Panc1 (cell line): ENCODE data around the gene FAM193A. TPM values are rescaled to one million over a fixed set of nuclear protein-coding genes. Genes with fewer than 3 reads are reported as not detected.

Experiments used
- ATAC-seq: fragments of 200-7000 bp; cut with Tn5 transposase; 2 replicates; pipeline ENCODE4 v1.9.1; 2020; ENCODE audit warnings: mild to moderate bottlenecking, moderate library complexity
- BruUV-seq: library from RNA; stranded (reverse); fragments of 400-500 nt; replicated peaks from 2 replicates; lab custom pipeline; 2021; lab: Mats Ljungman, UMichigan
- CTCF ChIA-PET: fragments of 300-600 bp; sonication (Branson Sonifier 250); formaldehyde crosslinking; loops from one replicate; lab custom pipeline; 2022; ENCODE audit warnings: antibody characterized with exemption; lab: Charles Lee
- POLR2A ChIA-PET: fragments of 300-600 bp; sonication (Branson Sonifier 250); formaldehyde crosslinking; loops from one replicate; lab custom pipeline; 2022; ENCODE audit warnings: antibody characterized with exemption; lab: Charles Lee
- DNase-seq: peaks from one replicate; pipeline ENCODE4 v3.0.0-alpha.2; 2010; ENCODE audit warnings: low read depth, low spot score
- H3K27ac ChIP-seq: 2 replicates; pipeline ENCODE4 v1.5.1; 2011; ENCODE audit warnings: mild to moderate bottlenecking, low read length, inconsistent platforms
- H3K27me3 ChIP-seq: fragments of 200-500 bp; sonication (Bioruptor generic); 2 replicates; pipeline ENCODE4 v1.6.0; 2014; ENCODE audit warnings: low read length, inconsistent platforms; ENCODE audit not compliant: control insufficient read depth, insufficient read depth
- H3K36me3 ChIP-seq: fragments of 200-500 bp; sonication (Bioruptor generic); 2 replicates; pipeline ENCODE4 v1.5.1; 2014; ENCODE audit warnings: inconsistent platforms, mild to moderate bottlenecking, low read length, moderate library complexity; ENCODE audit not compliant: control insufficient read depth, insufficient read depth
- H3K4me1 ChIP-seq: 2 replicates; pipeline ENCODE4 v1.5.1; 2011; ENCODE audit warnings: inconsistent platforms, mild to moderate bottlenecking, low read length, moderate library complexity; ENCODE audit not compliant: control insufficient read depth, insufficient read depth
- H3K4me3 ChIP-seq, 2 experiments: 2 replicates each; pipeline ENCODE4 v1.5.1; 2011 to 2012; ENCODE audit warnings: low read depth in 2 of 2, low read length in 2 of 2, mild to moderate bottlenecking in 2 of 2, inconsistent platforms in 1 of 2, moderate library complexity in 1 of 2
- H3K9me3 ChIP-seq: fragments of 200-500 bp; sonication (Bioruptor generic); 2 replicates; pipeline ENCODE4 v1.5.1; 2014; ENCODE audit warnings: low read depth, mild to moderate bottlenecking, inconsistent platforms, low read length, moderate library complexity; ENCODE audit not compliant: control insufficient read depth, insufficient read depth
- CTCF ChIP-seq: fragments of 450-650 bp; IDR thresholded peaks from 2 replicates; pipeline ENCODE4 v1.5.1; 2017; ENCODE audit warnings: mild to moderate bottlenecking
- POLR2AphosphoS5 ChIP-seq: IDR thresholded peaks from 2 replicates; pipeline ENCODE4 v1.6.1; 2012; ENCODE audit warnings: mild to moderate bottlenecking, low read depth, low read length, moderate library complexity
- REST ChIP-seq, 2 experiments: IDR thresholded peaks; 2 replicates each; pipeline ENCODE4 v1.6.1; 2011 to 2012; ENCODE audit warnings: low read depth in 2 of 2, control low read depth in 1 of 2, low read length in 1 of 2, mild to moderate bottlenecking in 1 of 2, moderate library complexity in 1 of 2; ENCODE audit not compliant: insufficient read depth in 1 of 2
- SIN3A ChIP-seq: IDR thresholded peaks from 2 replicates; pipeline ENCODE4 v1.6.1; 2012; ENCODE audit warnings: low read depth, mild to moderate bottlenecking, low read length, moderate library complexity, borderline replicate concordance; ENCODE audit not compliant: insufficient read depth
- TCF7L2 ChIP-seq: IDR thresholded peaks from 2 replicates; pipeline ENCODE4 v1.6.1; 2011; ENCODE audit warnings: mild to moderate bottlenecking, low read depth, low read length, inconsistent platforms
- in situ Hi-C: cut with HindIII; loops from 2 replicates; pipeline ENCODE4 v1.10.0; 2016; ENCODE audit warnings: low sequenced_read_pairs, low pct_unique_long_range_greater_than_20kb
- intact Hi-C: fragments of 100-400 bp; cut with micrococcal nuclease; formaldehyde crosslinking; loops from one replicate; pipeline ENCODE4 v1.10.0; 2022; ENCODE audit not compliant: unreplicated experiment
- total RNA-seq: library from RNA; stranded (reverse); gene quantifications from one replicate; pipeline ENCODE4 v1.2.1, GENCODE V29; 2021; ENCODE audit not compliant: unreplicated experiment

The FAM193A gene
- total RNA-seq, 1 experiment from 2014 or later, result 25.7 TPM

- TF ChIP-seq SIN3A, result no peak
- TF ChIP-seq CTCF, result no peak
- no peak for TF ChIP-seq TCF7L2
- no peak for TF ChIP-seq POLR2AphosphoS5
- TF ChIP-seq REST (IDR thresholded peaks at IDR 0.05; ENCODE audit: insufficient read depth in 1 of 2, low read depth in 2 of 2, low read length in 1 of 2), result no peak
- no TSS peak for BruUV-seq
- POLR2A ChIA-PET, result no interaction called here
- Histone ChIP-seq H3K4me3 (no peak overlapping the region), H3K27ac (no peak overlapping the region), H3K27me3 (no peaks in the 10 kb centered on the region), H3K36me3 (peaks cover 2% of the 10 kb centered on the region), H3K9me3 (no peaks in the 10 kb centered on the region), H3K4me1 (no peaks in the 10 kb centered on the region)
- in situ Hi-C loops, result no loop called here
- DNase-seq (no peak), ATAC-seq (no peak)
- CTCF ChIA-PET, result no interaction called here
- intact Hi-C loops, result no loop called here
Observed at GRCh38 chr4:2684486-2684885, 148.0 kb downstream of the FAM193A start.

GRCh38 chr4:2685541-2685940, 149.1 kb downstream of the FAM193A start:
- Histone ChIP-seq H3K4me3 (no peak overlapping the region), H3K9me3 (no peaks in the 10 kb centered on the region), H3K36me3 (peaks cover 3% of the 10 kb centered on the region), H3K27me3 (no peaks in the 10 kb centered on the region), H3K27ac (no peak overlapping the region), H3K4me1 (no peaks in the 10 kb centered on the region)
- in situ Hi-C loops (no loop called here), intact Hi-C loops (no loop called here)
- TF ChIP-seq POLR2AphosphoS5 (no peak), CTCF (no peak), SIN3A (no peak), TCF7L2 (no peak), REST (IDR thresholded peaks at IDR 0.05; ENCODE audit: insufficient read depth in 1 of 2, low read depth in 2 of 2, low read length in 1 of 2) (no peak)
- no peak for DNase-seq
- ATAC-seq, result no peak
- CTCF ChIA-PET, result no interaction called here
- POLR2A ChIA-PET, result no interaction called here
- no TSS peak for BruUV-seq
